Stimulated activated CD4-positive, alpha-beta T cell treated with anti-CD3 and anti-CD28 coated beads, Interleukin-4, amount 100 ng/mL, for 1 hour (primary cell): ENCODE measurements around the gene SLC35C1.
"Not testable (repeated sequence)": the region's sequence is repeated elsewhere in the genome, so short reads cannot be mapped to it uniquely, and the experiment has no call there.

Experiments used
- DNase-seq: peaks from one replicate; pipeline ENCODE4 v3.0.0-alpha.2; 2020

Gene SLC35C1

DNA sequence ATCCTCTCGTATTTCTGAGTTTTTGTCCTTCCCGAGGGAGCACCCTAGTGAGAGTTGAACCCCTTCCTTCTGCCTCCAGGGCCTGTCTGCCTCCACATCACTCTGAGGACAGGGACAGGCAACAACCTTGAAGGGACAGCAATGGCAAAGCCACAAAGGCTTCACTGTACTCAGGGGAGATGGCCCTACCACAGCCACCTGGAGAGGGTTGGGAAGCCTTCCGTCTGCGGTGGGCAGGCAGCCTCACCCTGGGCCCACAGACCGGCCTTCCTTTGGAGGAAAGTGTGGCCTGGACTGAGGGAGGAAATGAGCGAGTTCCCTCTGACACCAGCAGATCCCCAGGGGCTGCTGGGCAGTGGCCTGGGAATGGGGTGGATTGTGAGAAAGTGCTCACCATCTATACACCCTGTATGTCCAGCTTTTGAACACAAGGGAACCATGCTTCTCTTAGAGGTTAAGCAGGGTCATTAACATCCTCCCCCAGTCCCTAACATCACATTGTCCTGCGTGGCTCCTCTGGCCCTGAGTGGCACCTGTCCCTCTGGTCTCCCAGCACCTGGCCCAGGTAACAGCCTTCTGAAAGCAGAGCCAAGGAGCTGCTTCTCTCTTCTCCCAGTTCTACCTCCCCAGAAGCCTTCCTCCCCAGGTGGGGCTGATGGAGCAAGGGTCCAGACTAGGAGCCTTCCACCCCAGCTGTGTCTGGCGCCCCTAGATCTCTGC, 6.8 kb downstream of the SLC35C1 start:
- no peak for DNase-seq

DNA sequence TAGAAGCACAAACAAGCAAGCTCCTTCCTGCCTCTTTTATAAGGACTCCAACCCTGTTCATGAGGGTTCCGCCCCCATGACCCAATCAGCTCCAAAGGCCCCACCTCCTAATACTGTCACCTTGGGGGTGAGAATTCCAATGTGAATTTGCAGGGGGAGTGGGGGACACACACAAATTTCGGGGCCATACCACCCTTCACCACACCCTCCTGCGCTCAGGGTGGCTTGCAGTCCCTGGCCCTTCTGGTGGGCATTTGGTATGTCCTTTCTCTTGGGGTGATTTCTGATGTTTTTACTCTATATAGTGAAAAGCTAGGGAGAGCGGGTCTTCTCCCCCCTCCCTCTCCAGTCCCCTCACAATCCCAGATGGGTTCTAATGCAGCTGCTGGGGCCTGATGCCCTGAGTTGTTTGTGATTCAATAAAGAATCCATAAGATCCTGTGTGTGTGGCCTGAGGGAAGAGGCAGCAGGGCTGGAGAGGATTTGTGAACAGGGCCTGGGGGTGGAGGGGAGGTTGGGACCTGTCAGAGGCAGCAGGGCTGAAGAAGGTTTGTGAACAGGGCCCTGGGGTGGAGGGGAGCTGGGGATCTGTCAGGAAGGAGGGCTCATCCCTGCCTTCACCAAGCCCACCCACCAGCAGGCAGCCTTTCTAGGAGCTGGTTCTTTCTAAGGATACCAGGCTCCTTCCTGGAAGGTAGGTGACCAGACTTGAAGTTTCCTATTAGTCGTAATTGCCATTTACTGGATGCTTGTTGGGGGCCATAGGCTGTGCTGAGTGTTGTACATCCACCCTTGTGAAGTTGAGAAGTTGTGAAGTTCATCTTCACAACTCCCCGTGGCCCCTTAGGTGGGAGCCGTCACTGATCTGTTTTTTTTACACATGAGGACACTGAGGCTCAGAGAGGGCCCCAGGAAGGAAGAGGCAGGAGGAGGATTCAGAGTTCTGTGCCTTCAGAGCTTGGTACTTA, 7.9 kb downstream of the SLC35C1 start:
- no peak for DNase-seq

DNA sequence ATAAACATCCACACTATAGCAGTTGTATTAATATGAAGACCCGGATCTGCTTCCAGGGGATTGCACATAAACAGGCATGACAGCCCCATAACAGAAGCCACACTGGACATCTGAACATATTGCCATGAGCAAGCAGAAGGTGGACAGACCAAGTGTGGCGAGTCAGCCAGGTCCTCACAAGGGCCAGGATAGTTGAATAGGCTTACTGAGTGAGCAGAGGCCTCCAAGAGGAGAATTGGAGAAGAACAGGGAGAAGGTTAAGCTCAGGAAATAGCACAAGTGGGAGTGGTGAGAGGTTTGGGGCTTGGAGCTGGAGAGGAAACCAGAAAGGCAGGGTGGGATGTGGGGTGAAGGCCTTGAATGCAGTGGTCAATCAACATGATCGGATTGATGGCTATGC, 10.8 kb downstream of the SLC35C1 start:
- DNase-seq = no peak

DNA sequence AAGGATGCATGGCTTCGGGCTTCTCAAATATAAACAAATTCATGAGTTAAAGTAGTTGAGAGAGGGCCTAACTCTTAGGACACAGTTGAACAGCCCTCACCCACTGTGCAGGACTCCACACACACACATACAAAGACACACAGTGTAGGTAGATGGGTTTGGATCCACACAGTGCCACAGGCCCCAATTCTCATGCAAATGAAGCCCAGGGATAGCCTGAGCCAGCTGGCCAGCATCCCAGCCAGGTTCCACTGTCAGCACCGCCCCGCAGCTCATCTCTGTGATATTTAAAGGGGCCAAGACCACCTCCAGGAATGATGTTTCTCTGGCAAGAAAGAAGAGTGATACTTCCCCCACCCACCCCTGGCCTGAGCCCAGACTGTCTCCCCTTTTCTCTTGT, 11.7 kb downstream of the SLC35C1 start:
- no peak for DNase-seq

DNA sequence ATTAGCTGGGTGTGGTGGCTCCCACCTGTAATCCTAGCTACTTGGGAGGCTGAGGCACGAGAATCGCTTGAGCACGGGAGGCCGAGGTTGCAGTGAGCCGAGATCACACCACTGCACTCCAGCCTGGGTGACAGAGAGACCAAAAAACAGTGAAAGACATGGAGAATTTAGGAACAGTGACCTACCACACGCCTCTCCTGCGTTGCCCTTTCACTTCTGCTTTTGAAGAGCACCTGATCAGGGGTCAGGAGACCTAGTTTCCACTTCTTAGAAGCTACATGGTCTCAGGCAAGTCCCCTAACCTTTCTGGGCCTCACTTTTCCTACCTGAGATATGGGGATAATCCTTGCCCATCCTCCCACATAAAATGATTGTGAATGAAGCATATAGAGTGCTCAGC, 12.2 kb downstream of the SLC35C1 start:
- no peak for DNase-seq

DNA sequence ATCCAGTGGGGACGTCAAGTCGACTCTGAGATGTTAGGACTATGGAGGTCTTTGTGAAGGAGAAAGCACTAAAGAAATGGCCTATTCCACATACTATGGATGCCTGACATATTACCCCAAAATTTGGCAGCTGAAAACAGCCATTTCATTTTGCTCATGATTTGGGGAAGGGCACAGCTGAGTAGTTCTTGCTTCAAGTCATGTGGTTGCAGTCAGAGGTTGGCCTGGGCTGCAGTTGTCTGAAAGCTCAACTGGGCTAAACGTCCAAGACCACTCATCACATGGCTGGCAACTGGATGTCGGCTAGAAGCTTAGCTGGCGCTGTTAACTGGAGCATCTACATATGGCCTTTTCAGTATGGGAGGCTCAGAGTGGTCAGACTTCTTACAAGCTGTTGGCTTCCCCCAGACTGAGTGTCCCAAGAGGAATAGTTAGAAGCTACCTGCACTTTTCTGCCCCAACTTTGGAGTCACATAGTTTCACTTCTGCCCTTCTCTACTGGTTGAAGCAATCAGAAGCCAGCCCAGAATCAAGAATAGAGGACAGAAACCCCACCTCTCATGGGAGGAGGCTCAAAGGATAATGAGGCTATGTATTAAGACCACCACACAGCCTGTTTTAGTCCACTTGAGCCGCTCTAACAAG, 14.1 kb downstream of the SLC35C1 start:
- DNase-seq = no peak

DNA sequence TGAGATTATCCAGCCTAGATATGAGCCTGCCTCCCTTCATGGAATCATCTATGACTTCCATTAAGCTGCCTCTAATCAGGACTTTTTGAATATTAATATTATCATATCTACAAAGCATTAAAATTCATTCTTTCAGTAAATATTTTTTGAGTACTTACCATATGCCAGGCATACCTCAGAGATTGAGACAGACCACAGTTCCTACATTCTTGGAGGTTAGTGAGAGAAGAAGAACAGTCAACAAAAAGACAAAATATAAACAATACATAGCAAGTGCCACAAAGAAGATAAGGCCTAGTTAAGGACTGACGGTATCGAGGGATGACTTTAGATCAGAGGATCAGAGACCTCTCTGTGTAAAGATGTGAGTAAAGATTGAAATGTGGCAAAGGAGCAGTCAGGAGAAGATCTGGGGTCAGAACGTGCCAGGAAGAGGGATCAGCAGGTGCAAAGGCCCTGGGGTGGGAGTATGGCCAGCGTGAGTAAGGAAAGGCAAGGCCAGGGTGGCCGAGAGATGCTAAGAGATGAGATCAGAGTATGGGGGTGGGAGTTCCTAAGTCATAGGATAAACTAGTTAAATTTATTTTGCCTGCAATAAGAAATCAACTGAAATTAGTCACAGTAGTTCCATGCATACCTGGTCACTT, 15.4 kb downstream of the SLC35C1 start:
- DNase-seq = no peak

DNA sequence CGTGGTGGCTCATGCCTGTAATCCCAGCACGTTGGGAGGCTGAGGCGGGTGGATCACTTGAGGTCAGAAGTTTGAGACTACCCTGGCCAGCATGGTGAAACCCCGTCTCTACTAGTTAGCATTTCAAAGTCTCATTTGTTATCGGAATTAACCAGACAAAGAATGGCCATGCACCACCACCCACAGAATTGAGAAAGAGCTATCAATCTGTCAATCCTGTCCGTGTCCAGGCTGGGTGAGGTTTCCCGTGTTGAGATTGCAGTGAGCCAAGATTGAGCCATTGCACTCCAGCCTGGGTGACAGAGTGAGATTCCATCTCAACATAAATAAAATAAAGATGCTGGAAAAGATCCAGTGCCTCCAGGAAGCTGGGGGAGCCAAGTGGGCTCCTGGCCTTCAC, 21.5 kb downstream of the SLC35C1 start:
- DNase-seq = not testable (repeated sequence)

DNA sequence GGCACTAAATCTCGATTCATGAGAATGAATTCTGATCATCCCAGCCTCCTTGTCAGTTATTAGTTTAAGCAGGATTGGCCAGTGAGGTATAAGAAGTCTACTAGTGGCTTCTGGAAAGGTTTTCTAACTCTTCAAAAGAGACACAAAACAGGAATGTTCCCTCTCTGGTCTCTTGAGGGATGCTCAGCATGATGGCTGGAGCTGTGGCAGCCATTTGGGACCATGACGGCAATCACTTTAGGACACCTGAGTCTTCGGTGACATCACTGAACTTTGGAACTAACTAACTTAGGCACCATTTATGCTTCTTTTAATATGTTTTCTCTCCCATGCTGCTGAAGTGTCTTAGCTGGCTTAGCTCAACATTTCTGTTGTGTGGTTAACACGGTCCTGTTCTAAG, 22.2 kb downstream of the SLC35C1 start:
- no peak for DNase-seq

DNA sequence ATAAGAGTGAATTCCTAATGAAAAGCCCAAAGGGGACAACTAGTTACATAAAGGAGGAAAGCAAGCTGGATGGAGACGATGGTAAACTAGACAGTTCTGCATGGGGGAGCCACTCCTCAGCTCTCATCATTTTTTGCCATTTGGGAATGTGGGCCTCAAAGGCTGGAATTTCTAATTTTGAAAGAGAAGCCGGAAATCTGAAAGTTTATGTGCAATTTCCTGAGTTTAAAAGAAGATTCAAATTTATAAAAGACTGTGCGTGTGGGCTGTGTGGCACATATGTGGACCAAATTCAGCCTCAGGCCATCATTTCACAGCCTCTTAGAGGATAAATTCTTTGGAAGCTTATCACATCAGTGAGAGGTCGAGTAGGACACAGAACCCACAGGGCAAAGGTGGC, 24.0 kb downstream of the SLC35C1 start:
- DNase-seq = no peak

DNA sequence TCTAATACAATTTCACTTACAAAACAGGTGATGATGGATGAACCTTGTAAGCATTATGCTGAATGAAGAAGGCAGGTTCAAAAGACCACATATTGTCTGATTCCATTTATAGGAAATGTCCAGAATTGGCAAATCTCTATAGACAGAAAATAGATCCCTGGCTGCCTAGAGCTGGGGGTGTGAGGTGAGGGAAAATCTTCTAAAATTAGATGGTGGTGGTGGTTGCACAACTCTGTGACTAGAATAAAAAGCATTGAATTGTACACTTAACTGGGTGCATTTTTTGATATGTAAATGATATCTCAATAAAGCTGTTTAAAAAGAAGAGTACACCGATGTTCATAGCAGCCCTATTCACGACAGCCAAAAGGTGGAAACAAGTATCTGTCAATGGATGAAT, 25.6 kb downstream of the SLC35C1 start:
- no peak for DNase-seq

DNA sequence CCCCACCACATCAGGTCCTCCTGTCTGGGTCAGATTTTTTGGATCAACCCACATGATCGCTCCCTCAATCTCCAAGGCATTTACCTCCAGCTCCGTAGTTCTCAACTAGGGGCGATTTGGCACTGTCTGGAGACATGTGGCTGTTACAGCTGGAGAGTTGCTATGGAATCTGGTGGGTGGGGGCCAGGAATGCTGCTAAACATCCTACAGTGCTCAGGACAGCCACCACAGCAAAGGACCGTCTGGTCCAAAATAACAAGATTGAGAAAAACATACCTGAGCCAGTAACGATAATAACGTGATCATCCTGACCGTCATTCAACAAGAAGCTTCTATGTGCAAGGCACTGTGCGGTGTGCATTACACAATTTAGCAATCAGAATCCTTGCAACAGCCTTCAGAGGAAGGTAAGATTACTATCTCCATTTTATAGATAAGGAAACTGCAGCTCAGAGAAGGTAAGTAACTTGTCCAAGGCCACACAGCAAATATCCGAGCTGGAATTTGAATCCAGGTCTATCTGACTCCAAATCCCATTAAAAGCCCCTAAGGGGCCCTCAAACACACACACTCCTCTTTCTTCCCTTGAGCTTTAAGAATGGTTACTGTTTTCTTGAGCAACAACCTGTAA, 28.0 kb downstream of the SLC35C1 start:
- no peak for DNase-seq

DNA sequence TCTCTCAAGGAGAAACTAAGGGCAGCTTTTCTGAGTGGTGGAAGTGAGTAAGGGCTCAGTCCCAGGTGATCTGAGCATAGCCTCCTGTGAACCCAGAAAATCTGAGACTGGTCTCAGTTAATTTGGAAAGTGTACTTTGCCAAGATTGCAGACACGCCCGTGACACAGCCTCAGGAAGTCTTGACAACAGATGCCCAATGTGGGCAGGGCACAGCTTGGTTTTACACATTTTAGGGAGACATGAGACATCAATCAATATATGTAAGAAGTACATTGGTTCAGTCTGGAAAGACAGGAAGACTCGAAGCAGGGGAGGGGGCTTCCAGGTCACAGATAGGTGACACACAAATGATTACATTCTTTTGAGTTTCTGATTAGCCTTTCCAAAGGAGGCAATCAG, 28.8 kb downstream of the SLC35C1 start:
- DNase-seq = no peak

DNA sequence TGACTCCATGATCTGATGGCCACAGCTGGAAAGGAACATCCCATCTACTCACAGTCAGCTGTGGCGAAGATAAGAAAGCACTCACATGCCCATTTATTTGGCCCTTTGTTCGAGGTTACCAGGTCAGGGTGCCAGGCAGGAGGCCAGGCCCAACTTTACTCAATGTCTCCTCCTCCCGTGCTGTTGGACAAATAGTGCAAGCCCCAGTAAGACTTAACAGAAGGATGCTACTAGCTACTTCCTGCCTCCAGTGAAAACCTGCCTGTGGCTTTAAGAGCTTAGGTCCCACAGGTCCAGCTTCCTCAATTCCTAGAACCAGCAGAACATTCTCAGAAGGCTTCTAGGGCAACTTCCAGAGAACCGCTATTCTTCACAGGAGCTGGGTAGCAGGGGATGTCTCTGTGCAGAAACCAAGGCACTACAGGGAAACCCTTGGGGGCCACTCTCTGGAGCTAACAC, 29.4 kb downstream of the SLC35C1 start:
- DNase-seq = no peak

DNA sequence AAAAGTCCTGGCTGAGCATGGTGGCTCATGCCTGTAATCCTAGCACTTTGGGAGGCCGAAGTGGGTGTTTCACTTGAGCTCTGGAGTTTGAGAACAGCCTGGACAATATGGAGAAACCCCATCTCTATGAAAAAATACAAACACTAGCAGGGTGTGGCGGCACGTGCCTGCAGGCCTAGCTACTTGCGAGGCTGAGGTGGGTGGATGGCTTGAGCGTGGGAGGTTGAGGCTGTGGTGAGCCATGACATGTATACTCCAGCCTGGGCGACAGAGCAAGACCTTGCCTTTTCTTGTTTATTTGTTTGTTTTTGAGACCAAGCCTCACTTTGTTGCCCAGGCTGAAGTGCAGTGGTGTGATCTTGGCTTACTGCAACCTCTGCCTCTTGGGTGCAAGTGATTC, 34.3 kb downstream of the SLC35C1 start:
- DNase-seq = no peak

DNA sequence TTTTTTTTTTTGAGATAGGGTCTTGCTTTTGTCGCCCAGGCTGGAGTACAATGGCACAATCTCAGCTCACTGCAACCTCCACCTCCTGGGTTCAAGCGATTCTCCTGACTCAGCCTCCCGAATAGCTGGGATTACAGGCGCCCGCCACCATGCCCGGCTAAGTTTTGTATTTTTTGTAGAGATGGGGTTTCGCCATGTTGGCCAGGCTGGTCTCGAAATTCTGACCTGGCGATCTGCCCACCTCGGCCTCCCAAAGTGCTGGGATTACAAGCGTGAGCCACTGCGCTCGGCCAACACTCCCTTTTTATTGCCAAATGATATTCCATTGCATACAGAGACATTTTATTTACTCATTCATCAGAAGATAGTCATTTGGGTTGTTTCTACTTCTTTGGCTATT, 35.3 kb downstream of the SLC35C1 start:
- DNase-seq = not testable (repeated sequence)

DNA sequence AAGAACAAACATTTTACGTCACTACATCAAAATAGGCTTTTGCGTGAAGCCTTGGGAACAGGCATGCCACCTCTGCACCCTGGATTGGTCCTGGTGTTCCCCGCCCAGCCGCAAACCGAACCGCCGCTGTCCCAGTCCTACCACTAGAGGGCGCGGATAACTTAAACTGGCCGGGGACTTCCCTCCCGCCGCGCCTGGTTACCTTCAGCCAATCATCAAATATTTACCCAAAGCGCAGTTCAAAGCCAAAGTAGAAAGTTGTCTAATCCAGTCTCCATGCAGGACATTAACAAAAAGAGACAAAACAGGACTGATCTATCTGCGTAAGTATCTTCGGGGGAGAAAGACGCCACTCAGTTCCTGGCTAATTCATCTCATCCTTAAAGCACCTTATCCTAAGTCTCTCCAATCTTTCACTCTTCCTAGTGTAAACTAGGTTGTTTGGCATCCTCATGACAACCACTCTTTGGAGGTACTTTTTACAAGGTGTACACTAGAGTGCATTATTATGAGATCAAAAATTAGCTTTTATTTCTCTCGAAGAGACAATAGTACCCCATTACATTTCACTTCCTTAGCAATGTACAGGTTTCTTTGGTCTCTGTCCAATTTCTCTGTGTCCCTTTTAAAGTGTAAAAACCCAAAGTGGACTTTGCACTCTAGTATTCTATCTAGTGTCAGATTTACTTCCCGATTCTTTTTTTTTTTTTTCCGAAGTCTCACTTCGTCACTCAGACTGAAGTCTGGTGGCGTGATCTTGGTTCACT, 38.4 kb downstream of the SLC35C1 start:
- peak; percentile 81 for DNase-seq

DNA sequence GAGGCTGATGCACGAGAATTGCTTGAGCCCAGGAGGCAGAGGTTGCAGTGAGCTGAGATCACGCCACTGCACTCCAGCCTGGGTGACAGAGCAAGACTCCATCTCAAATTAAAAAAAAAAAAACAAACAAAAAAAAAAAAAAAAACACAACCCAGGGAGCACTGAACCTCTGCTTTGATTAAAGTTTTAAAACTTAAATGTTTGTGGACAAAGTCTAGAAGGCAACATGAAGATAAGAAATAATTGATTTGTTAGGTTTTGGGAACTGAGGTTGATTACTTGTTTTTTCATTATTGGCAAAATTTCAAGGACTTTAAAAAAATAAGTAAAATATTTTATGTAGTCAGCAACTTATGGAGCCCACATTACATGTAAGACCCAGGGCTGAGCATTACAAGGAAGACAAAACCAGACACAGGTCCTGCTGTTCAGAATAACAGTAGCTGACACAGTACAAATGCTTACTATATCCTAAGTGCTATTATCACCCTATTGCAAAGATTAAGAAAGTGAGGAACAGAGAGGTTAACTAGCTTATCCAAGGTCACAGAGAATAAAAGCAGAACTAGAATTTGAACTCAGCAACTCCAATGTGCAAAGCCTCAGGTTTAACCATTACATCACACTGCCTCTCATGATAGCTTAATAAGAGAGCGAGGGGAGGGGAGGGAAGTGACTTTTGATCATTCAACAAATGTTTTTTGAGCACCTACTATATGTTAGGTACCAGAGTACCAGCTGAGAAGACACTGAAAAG, 40.1 kb downstream of the SLC35C1 start:
- no peak for DNase-seq

DNA sequence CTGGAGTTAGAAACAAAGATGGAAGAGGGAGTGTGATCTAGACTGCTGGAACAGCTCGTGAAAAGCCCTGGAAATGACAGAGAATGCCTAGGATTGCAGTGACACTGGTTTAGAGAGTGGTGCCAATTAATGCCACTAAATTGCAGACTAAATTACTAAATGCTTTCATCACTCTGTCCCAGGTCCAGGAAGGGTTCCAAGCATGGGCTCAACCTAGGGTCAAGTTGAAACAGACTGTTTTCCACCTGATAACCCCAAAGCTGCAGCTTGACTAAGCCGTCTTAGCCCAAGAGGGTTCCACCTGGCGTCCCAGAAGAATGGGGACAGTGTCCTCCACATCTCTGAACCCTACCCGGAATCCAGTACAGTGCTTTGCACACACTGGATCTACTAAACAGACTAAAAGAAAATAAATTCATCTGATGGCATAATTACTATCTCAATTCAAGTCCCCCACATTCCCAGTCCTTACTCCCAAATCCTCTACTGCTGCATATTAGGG, 41.3 kb downstream of the SLC35C1 start:
- no peak for DNase-seq

DNA sequence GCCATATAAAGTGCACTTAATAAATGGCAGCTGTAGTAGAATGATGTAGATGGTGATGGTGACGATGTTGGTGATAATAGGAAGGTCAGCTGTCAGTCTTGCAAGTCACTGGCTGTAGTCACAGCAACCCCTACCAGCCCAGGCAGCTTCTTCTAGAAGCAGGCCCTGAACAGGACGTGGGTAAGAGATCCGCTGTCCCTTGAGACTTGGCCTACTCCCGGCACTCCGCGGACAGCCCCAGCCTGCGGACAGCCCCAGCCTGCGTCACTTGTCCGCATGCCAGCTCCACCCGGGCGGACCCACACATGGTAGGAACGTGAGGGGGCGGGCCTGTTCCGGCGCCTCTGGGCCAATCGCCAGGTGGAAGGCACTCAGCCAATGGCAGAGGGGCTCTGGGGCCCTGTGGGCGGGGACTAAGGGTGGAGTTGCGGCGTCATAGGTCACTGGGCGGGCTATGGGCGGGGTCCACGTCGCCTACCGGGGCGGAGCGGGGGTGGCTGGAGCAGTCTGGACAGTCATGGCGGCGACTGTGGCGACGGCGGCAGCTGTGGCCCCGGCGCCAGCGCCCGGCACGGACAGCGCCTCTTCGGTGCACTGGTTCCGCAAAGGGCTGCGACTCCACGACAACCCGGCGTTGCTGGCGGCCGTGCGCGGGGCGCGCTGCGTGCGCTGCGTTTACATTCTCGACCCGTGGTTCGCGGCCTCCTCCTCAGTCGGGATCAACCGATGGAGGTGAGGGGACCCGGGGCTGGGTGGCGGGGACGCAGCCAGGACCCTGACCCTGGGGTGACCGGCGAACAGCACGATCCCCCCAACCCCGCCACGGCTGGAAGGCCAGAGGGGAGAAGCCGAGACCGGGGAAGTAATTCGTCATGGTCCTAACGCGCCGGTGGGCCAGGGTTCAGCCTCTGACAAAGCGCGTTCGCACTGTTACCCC, 42.3 kb downstream of the SLC35C1 start, which contains the start of gene CRY2:
Gene CRY2 (plus strand): TSS at position 502 of the 937 bp plus-strand sequence. CDS start 16 bp downstream, at position 518.
- DNase-seq = peak; percentile 99
